Urinary bladder (tissue), 4 donors: ENCODE data around the gene MRPS23. TPM values are rescaled to one million over a fixed set of nuclear protein-coding genes. Genes with fewer than 3 reads are reported as not detected.

Experiments used
- DNase-seq: peaks from one replicate; pipeline ENCODE4 v3.0.0-alpha.2; 2015; ENCODE audit errors: extremely low spot score
- H3K27ac ChIP-seq: one replicate; pipeline ENCODE4 v1.5.1; 2013; ENCODE audit warnings: low read depth, mild to moderate bottlenecking, moderate library complexity
- H3K36me3 ChIP-seq: one replicate; pipeline ENCODE4 v1.6.1; 2013; ENCODE audit warnings: mild to moderate bottlenecking, moderate library complexity; ENCODE audit not compliant: insufficient read depth
- H3K4me1 ChIP-seq: one replicate; pipeline ENCODE4 v1.6.1; 2013; ENCODE audit warnings: mild to moderate bottlenecking, moderate library complexity; ENCODE audit not compliant: insufficient read depth
- H3K4me3 ChIP-seq: one replicate; pipeline ENCODE4 v1.5.1; 2013; ENCODE audit warnings: low read depth, low read length
- WGBS: extraction: QIAGEN DNeasy Blood & Tissue Kit; methylation state at CpG from one replicate; pipeline ENCODE4 v1.1.7; 2013; 5-methylcytosine and 5-hydroxymethylcytosine counted together
- polyA plus RNA-seq: library from polyadenylated mRNA; stranded (reverse); fragments of 200-250 nt; gene quantifications from one replicate; pipeline ENCODE4 v1.2.3, GENCODE V29; 2013
- total RNA-seq: library from RNA; depleted of rRNA; stranded (reverse); fragments of >200 nt; gene quantifications from one replicate; pipeline ENCODE4 v1.2.3, GENCODE V29; 2014
- donor health status: healthy with polysubstance abuse.
- donor health status: healthy.

MRPS23 gene
- total and polyA plus RNA-seq, 2 donors, result 17.3 to 41.2 TPM

DNA sequence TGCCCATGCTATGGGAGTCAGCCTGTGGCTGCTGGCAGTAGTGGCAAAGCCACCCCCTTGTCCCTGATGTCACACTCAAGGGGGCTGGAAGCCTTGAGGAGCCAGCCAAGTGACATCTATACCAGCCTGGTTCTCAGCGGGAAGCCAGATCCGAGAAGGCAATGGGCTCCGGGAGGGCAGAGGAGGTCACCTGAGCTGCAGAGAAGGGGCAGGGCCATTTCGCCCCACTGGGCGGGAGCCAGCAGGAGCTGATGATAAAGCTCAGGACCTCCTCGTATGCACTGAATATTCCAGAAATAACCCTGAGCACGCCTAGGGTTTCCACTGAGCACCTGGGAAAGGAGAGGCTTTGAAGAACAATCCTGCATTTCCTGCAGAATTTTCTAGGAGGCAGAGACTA is 19.0 kb downstream of the MRPS23 start:
- DNase-seq, result no peak
- no peak overlapping the region for H3K27ac ChIP-seq
- H3K36me3 ChIP-seq, result no peaks in the 10 kb centered on the region
- H3K4me1 ChIP-seq, result no peaks in the 10 kb centered on the region
- no peak overlapping the region for H3K4me3 ChIP-seq
- WGBS, result 85% methylated on average over 7 of the region's 7 CpGs

DNA sequence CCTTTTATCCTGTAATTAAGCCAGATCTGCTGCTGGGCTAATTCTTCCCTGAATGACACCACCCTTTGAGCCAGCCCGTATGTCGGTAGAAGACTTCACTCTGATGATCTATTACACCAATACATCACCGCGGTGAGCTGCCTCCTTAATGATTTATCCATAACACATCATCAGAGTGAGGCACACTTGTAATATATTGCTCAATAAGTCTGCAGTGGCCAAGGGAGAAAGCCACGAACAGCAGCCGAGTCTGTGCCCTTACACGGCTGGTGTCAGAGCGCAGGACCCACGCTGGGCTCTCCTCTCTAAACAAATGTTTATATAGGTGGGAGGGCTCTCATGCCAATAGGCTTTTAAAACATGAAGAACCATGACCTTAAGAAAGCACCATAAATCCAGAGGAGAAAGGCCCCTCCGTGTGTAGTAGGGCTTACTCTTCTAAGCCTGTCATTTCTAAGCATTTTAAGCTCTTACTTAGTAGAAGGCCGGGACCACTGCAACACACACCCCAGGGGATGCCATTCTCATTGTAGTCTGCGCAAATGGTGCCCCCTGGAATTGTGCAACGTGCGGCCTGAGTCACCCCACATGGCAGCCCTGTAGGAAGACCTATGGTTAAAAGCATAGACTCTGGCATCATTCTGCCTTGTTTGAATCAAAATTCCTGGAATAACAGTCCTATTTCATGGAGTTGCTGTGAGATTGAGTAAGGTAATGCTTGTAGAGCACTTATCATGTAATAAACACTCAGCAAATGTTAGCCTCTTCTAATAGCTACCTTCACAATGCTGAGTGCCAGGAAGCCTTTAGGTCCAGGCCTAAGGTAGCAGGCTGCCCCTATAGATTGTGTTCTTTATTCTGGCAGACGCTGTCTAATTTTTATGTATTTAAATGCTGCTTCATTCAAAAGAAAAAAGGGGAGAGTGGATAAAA is 26.1 kb downstream of the MRPS23 start:
- no peak overlapping the region for H3K27ac ChIP-seq
- no peak overlapping the region for H3K4me3 ChIP-seq
- WGBS, result 75% methylated on average over 15 of the region's 15 CpGs
- no peak for DNase-seq
- no peaks in the 10 kb centered on the region for H3K36me3 ChIP-seq
- no peaks in the 10 kb centered on the region for H3K4me1 ChIP-seq

DNA sequence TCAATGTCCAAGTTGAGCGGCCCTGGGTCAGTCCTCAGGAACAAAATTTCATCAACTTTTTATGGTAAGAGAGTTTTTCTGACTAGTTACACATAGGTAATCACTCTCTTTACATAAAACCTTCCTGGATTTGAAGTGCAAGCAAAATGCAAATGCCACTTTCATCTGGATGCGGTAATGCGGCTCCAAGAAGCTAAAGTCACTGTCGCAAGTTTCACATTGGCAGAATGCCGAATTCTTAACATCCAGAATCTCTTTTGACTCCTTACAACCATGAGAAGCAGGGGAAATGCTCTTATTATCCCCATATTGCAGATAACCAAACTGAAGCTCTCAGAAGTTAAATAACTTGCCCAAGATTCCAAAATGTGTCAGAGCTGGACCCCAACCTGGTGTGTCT is 30.0 kb downstream of the MRPS23 start:
- DNase-seq, result no peak
- H3K4me1 ChIP-seq, result no peaks in the 10 kb centered on the region
- H3K4me3 ChIP-seq, result no peak overlapping the region
- 85% methylated on average over 5 of the region's 5 CpGs for WGBS
- H3K27ac ChIP-seq, result no peak overlapping the region
- no peaks in the 10 kb centered on the region for H3K36me3 ChIP-seq

DNA sequence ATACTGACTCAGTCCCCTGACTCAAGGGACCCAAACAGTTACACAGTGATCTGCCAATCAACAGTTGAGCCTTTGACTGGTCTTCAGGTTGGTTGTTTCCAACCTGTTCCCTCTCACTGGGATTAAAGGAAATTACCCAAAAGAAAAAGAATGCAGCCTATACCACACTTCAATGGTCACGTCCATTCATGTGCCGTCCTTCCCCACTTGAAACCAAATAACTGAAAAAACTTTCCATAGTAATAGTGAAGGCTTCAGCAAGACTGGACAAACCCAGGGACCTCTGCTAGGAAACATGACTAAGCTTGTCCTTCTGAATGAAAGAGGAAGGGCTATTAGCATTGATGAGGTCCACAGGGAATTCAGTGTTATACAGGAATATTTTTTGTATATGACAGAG is 30.6 kb downstream of the MRPS23 start:
- no peak for DNase-seq
- no peaks in the 10 kb centered on the region for H3K36me3 ChIP-seq
- no peak overlapping the region for H3K4me3 ChIP-seq
- 74% methylated on average over 2 of the region's 2 CpGs for WGBS
- no peak overlapping the region for H3K27ac ChIP-seq
- no peaks in the 10 kb centered on the region for H3K4me1 ChIP-seq

DNA sequence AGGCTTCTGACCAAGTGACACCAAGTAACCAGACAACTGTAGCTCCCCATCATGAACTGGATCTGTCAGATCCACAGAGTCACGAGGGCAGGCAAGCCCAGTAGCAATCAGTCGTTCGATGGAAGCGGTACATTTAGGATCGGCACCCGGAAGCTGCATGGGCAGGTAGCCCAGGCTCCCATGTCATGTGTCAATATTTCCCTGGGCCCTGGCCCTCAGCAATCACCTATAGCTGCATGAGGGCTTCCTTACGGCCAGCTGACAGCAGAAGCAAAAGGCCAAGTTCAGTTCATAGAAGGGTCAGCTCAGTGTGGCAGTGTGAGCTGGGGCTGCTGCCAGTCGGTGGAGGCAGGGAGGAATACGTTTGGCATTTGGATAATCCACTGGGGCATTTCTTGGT is 31.8 kb downstream of the MRPS23 start:
- H3K4me3 ChIP-seq, result no peak overlapping the region
- H3K36me3 ChIP-seq, result no peaks in the 10 kb centered on the region
- WGBS, result 83% methylated on average over 9 of the region's 9 CpGs
- no peak overlapping the region for H3K27ac ChIP-seq
- no peak for DNase-seq
- no peaks in the 10 kb centered on the region for H3K4me1 ChIP-seq

DNA sequence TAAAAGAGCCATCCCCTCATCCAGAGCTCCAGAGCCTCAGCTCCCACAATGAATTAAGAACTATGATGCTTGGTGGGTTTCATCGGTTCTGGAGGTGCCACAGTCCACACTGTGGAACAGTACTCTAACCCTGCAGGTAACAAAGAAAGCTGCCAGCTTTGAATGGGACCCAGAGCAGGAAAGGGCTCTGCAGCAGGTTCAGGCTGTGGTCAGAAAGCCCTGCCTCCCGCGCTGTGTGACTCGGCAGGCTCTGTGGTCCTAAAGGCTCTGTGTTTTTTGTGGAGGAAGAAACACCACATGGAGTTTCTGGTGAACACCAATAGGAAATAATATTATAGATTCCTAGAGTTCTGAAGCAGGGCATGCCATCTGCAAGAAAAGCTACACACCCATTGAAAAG is 32.5 kb downstream of the MRPS23 start:
- no peak overlapping the region for H3K27ac ChIP-seq
- no peaks in the 10 kb centered on the region for H3K4me1 ChIP-seq
- no peak for DNase-seq
- H3K4me3 ChIP-seq, result no peak overlapping the region
- H3K36me3 ChIP-seq, result no peaks in the 10 kb centered on the region
- WGBS, result 93% methylated on average over 4 of the region's 4 CpGs

DNA sequence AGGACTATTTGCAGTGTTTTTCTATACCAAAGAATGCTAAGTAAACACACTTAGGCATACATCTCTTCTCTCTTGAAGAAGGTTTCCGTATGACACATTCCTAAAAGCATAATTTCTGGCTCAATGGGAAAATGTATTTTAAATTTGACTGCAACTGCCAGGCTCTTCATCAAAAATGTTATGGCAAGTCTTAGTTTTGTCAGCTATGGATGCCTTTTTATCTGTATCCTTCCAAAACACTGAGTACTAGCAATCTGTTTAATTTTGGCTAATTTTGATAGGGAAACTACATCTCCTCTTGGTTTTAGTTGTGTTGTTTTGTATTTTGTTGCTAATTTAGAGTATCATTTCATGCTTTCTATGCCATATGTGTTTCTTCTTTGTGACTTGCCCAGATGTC is 35.4 kb downstream of the MRPS23 start:
- peaks cover 2% of the 10 kb centered on the region for H3K4me1 ChIP-seq
- WGBS, result 76% methylated on average over 1 of the region's 1 CpG
- DNase-seq, result no peak
- no peak overlapping the region for H3K4me3 ChIP-seq
- H3K36me3 ChIP-seq, result no peaks in the 10 kb centered on the region
- no peak overlapping the region for H3K27ac ChIP-seq

DNA sequence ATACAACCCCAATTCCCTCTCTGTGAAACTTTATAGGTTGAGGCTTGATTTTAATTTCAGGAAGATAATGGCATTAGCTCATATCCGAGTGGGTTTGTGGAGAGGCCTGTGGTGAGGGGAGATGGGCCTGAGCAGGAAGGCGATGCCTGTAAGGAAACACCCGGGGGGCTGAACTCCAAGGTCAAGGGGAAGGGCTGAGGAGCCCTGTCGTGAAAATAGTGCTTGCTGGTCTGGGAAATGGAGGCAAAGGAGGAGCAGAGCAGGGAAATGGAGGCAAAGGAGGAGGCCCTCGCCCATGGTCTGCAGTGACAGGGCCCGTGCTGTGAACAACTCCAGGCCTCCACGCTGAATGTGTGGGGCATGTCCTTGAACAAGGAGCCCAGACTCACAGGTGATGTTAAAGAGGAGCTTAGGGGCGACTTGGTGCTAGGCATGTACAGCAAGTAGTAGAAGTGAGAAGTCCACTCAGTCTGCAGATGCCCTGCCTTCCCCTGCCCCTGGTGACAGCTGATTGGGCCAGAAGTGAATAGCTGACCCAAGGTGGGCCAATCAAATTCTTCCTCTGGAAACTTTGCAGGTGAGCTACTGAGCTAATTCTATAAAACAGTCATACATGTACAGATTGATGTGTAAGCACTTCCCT is 38.1 kb downstream of the MRPS23 start:
- Histone ChIP-seq H3K4me1 (peaks cover 2% of the 10 kb centered on the region), H3K36me3 (no peaks in the 10 kb centered on the region), H3K27ac (no peak overlapping the region), H3K4me3 (no peak overlapping the region)
- no peak for DNase-seq
- 74% methylated on average over 8 of the region's 8 CpGs for WGBS

DNA sequence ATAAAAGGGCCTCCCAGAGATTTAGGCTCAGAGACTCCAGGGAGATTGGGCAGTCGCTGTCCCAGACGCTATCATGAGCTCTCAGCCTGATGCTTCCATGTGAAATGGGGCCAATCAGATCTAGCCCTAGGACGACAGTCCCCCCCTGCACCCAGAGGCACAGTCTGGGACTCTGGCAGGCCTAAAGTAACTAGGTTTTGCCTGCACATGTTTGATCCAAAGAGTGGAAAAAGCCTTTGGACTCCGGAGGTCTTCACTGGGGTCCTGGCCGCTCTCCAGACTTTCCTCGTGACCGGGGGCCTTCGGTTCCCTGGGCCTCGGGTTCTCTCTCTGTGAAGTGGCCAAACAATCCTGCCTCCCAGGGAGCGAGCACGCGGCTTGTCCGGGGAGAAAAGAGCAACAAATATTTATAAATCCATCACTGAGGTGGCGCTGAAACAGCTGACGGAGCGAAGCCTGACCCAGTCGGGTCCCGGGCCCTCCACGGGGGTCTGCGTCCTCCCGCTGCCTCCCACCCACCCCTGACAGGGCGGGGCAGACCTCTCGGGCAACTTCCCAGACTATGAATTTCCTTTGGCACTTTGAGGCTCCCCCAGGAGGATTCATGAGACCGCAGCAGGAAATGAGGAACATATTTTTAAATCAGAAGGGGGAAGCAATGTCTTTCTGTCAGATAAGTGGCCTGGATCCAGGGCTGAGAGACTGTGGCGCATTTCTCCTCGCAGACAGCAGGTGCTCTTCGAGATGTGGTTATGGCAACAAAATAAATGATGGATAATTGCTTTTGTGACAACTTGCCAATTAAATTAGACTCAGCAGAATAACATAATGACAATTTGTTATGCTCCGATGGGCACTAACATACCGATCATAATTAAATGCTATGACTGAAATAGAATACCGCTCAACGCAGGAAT is 38.9 kb downstream of the MRPS23 start:
- no peaks in the 10 kb centered on the region for H3K36me3 ChIP-seq
- peak; percentile 20 for DNase-seq
- peak overlapping the region; percentile 71 for H3K27ac ChIP-seq
- H3K4me1 ChIP-seq, result peaks cover 2% of the 10 kb centered on the region
- WGBS, result 8% methylated on average over 31 of the region's 31 CpGs
- H3K4me3 ChIP-seq, result no peak overlapping the region

DNA sequence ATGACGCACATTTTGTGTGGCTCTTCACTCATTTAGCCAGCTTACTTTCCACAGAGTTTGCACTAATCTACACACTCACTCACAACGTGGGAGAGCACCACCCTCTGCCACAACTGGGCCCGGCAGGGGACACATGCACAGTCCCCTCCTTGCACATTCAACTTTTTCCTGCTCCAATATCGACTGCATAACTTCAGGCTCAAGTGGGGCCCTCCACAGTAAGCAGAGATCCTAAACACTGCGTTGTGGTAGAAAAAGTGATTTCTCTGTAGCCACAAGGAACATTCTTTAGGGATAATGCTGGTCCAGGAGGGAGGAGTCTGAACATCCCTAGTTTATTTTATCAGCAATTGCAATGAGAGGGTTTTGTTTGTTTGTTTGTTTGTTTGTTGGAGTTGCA is 40.0 kb downstream of the MRPS23 start:
- H3K27ac ChIP-seq, result no peak overlapping the region
- DNase-seq, result no peak
- whole genome bisulfite sequencing, result 70% methylated on average over 5 of the region's 5 CpGs
- no peaks in the 10 kb centered on the region for H3K36me3 ChIP-seq
- H3K4me1 ChIP-seq, result peaks cover 2% of the 10 kb centered on the region
- no peak overlapping the region for H3K4me3 ChIP-seq

DNA sequence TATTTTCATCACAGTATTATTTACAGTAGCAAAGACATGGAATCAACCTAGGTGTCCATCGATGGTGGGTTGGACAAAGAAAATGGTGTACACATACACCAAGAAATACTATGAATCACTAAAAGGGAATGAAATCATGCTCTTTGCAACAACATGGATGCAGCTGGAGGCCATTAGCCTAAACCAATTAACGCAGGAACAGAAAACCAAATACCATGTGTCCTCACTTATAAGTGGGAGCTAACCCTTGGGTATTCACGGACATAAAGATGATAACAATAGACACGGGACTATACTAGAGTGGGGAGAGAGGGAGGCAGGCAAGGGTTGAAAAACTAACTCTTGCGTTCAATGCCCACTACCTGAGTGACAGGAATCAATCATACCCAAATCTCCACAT is 41.0 kb downstream of the MRPS23 start:
- H3K27ac ChIP-seq, result no peak overlapping the region
- H3K36me3 ChIP-seq, result no peaks in the 10 kb centered on the region
- no peak overlapping the region for H3K4me3 ChIP-seq
- H3K4me1 ChIP-seq, result peaks cover 2% of the 10 kb centered on the region
- 86% methylated on average over 5 of the region's 5 CpGs for WGBS
- no peak for DNase-seq

DNA sequence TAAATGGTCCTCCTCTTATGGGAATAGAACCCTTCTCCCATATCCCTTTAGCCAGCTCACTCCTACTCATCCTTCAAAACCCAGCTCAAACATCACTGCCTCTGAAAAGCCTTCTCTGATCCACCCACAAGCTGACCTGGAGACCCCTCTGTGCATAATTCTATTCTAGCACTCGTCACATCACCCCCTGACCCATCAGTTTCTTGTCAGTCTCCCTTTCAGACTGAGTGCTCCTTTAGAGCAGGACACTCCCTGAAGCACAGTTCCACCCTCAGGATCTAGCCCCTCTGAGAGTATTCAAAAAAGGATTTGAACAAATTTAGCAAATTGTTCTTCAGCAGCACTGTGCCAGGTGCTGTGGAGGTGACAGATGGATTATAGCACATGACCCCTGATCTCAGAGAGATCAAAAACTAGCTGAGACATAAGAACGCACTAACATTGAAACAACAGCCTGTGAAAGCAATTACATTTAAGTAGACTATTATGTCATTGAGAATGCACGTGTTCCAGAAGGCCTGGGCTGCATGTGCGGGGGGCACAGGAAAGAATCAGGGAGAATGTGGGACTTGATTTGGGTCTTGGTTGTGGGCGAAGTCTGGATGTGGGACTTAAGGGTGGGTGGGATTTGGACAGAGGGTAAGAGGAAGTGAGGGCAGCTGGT is 43.5 kb downstream of the MRPS23 start:
- WGBS, result 62% methylated on average over 5 of the region's 5 CpGs
- DNase-seq, result no peak
- Histone ChIP-seq H3K36me3 (no peaks in the 10 kb centered on the region), H3K4me1 (no peaks in the 10 kb centered on the region), H3K4me3 (no peak overlapping the region), H3K27ac (no peak overlapping the region)

DNA sequence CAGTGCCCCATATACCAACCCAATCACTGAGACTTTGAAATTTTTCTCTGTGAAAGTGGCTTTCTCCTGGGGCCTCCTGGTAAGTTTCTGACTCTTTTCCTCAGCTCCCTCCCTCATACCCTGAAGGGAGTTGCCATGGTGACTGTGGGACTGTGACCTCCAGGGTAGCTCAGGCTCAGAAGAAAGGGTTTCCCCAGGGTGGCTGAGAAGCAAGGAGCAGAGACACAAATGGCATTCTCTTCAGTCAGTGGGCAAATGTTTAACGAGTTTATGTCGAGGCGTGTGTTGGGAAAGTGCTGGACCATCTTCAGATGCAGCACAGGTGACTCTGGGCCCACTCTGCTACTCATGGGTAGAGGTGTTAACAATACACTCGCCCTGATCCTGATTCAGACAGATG is 46.8 kb downstream of the MRPS23 start:
- Histone ChIP-seq H3K27ac (no peak overlapping the region), H3K36me3 (no peaks in the 10 kb centered on the region), H3K4me1 (no peaks in the 10 kb centered on the region), H3K4me3 (no peak overlapping the region)
- WGBS, result 25% methylated on average over 4 of the region's 4 CpGs
- no peak for DNase-seq
